Effector CD8-positive, alpha-beta T cell (primary cell): ENCODE results near the gene CDRT4.

Experiments
- DNase-seq: peaks from one replicate; lab custom pipeline; 2025; lab: John Stamatoyannopoulos, UW

Gene CDRT4

DNA sequence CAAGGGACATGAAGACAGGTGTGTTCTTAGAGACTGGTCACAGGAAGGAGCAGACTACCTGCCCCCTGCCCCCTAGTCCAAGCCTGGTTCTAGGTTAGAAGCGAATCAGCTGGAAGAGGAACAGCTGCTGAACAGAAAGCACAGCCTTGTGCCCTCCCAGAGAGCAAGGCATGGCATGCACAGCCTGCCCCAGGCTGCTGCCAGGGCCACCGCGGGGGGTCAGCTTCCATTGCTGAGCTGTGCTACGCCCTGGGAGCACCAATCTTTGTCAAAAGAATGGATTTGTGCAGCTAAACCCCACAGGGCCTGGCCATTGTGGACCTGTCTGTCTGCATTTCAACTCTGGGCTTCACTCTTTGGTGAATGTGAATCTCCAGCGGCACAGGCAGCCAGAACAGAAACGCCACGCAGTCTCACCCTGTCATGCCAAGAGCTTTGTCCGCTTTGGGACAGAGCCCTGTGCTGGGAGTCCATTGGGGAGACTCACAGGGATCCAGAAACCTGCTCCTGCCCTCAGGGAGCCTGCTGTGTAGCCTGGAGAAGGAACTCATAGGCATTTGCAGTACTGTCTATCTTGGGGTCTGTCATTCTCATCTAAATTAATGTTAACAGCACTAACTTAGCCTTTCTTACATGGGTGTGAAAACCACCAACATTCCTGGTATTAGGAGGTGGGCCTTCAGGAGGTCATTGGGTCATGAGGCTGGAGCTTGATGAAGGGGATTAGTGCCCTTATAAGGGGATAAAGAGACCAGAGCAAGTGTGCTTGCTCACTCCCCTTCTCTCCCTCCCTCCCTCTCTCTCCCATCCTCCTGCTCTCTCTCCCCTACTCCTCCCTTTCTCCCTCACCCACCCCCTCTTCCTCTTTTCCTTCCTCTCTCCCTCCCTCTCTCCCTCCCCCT is 25.6 kb upstream of the CDRT4 start:
- no peak for DNase-seq

GRCh38 chr17:15492186-15492585 is 24.8 kb upstream of the CDRT4 start:
- no peak for DNase-seq

GRCh38 chr17:15490634-15491261 is 23.3 kb upstream of the CDRT4 start:
- DNase-seq, result no peak

- no peak for DNase-seq
Measured at GRCh38 chr17:15488557-15488956, 21.1 kb upstream of the CDRT4 start.

- DNase-seq, result no peak
Measured at GRCh38 chr17:15485045-15485444, 17.6 kb upstream of the CDRT4 start.

- DNase-seq, result no peak
Measured at GRCh38 chr17:15483431-15483830, 16.0 kb upstream of the CDRT4 start.

DNA sequence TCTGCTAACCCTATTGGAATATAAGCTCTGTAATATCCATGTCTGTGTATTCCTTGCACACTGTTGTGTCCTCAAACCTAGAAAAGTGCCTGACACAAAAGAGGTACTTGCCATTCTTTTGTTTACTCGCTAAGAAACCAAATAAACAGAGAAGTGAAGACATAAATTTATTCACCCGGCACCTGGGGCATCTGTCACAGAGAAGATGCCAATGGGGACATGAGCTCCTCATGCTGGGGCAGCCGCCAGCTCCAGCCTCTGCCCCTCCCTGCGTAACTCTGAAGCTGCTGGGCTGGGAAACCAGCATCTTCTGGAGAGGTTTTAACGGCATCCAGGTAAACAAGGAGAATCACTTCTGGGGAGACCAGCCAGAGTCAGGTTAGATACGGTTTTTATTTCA is 15.1 kb upstream of the CDRT4 start:
- no peak for DNase-seq

DNA sequence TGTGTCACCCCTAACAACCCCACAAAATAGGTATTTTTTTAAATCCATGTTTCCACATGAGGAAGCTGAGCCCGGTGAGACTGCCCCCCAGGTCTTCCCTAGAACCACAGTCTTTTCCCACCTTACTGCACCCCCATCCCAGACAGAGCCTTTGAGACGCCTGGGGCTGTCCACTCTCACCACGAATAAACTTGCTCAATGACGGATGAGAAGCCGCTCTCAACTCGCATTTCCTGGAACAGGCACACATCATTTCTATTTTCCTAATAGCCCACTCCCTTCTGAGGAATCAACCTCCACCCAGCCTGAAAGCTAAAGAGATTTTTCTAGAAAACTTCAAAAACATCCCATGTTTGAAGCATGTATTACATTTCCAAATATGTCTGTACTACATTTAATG is 14.1 kb upstream of the CDRT4 start:
- no peak for DNase-seq

DNA sequence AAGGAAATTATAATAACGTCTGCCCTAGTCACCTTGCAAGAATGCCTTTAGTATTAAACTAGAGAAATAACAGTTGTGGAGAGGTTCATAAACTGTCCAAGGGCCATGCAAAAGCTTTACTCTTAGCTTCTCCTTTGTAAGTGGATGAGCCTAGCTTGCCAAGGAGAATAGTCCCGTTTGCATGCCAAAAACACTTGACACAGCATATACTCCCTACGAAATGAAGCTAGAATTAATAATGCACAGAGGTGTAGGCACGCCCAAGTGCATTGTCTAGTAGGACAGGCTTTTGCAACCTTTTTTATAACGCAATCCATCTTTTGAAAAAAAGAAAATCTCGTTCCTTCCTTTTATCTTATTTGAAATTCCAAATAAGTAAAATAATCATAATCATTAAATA is 12.8 kb upstream of the CDRT4 start:
- DNase-seq, result no peak

GRCh38 chr17:15479703-15480102 is 12.3 kb upstream of the CDRT4 start:
- no peak for DNase-seq

DNA sequence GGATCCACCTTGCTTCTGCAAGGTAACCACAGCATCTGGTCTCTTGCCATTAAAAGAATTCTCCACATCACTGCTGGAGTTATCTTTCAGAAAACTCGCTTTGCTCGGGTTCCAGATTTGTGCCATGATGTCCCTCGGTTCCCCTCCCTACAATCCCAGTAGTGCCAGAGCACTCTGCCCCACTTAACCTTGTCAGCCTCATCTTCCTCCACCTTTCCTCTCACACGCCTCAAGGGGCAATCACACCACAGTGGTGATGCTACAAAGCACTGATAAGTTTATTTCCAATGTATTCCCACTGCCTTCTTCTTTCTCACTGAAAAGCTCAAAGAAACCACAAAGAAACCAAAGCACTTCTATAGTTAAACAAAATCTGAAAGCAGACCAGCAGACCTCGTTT is 11.4 kb upstream of the CDRT4 start:
- no peak for DNase-seq

DNA sequence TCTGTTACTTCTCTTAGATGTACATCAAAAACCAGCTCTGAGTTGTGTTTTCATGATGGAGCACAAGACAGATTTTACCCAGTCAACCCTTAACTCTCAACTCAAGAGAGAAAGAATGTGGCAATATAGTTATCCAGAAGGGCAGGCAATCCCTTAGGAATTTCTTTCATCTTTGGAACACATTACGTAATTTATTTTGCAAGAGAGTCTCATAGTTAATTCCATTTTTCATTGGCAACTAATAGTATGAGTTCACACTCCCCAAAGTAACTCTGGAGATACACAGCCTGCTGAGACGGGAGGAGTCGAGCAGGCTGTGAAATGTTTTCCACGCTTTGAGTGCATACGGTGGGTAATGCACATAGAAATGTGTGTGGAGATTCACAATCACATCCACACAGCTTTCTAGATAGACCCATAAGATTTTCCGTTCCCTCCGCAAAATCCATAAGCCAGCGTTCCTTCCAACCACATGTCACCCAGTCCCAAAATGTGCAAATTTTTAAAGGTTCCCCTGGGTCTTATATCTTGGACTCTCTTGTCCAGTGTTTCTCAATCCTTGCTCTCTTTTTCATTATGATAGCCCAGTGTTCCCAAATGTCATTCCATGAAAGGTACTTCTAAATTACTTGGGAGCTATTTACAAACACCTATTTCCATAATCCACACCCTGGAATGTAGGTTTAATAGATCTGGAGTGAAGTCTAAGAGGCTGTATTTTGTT is 8.4 kb upstream of the CDRT4 start:
- DNase-seq, result no peak

GRCh38 chr17:15472891-15473290 is 5.5 kb upstream of the CDRT4 start:
- DNase-seq, result no peak

GRCh38 chr17:15470536-15470935 is 3.1 kb upstream of the CDRT4 start:
- DNase-seq, result no peak

GRCh38 chr17:15469260-15469659 is 1.8 kb upstream of the CDRT4 start:
- no peak for DNase-seq

GRCh38 chr17:15468126-15468525 is 705 bp upstream of the CDRT4 start:
- DNase-seq, result no peak

DNA sequence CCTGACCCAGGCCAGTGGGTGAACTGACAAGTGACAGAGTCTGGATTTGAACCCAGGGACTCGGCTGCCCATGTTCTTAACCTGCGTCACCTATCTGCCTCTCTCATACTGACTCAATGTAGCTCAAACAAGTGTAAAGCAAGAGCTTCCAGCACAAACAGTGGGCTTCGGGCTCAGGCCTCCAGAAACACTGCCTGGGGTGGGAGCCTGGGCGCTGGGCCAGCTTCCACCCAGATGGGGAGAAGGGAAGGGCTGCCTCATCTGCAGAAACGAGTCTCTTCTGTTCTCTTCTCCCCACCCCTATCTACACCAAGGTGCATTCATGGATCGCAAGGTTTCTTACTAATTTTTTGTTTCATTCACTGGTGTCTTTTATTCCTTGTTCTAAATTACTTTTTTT is 1.3 kb downstream of the CDRT4 start:
- DNase-seq, result no peak

DNA sequence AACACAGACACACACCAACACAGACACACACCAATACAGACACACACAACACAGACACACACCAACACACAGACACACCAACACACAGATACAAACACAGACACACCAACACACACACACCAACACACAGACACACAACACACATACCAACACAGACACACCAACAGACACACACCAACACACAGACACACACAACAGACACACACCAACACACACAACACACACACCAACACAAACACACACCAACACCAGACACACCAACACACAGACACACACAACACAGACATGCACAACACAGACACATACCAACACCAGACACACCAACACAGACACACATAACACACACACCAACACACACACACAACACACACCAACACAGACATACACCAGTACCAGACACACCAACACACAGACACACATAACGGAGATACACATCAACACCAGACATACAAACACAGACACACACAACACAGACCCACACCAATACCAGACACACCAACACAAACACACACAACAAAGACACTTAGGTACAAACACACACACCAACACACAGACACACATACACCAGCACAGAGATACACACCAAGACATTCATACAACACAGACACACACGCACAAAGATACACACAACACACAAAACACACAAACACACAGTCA is 2.2 kb downstream of the CDRT4 start:
- no peak for DNase-seq

- DNase-seq, result no peak
Measured at GRCh38 chr17:15464231-15464985, 3.0 kb downstream of the CDRT4 start.

GRCh38 chr17:15462976-15463772 is 4.2 kb downstream of the CDRT4 start:
- no peak for DNase-seq

GRCh38 chr17:15457723-15458094 is 9.7 kb downstream of the CDRT4 start:
- no peak for DNase-seq
